H1 (cell line): ENCODE data around the gene C16orf46. TPM values are rescaled to one million over a fixed set of nuclear protein-coding genes. Genes with fewer than 3 reads are reported as not detected.

Experiments
- CTCF ChIA-PET: fragments of 300-600 bp; sonication (Branson Sonifier 250); formaldehyde crosslinking; loops from one replicate; lab custom pipeline; 2021; ENCODE audit not compliant: partially characterized antibody; lab: Charles Lee
- POLR2A ChIA-PET: fragments of 300-600 bp; sonication (Branson Sonifier 250); formaldehyde crosslinking; loops from one replicate; lab custom pipeline; 2021; ENCODE audit warnings: inconsistent platforms; ENCODE audit not compliant: partially characterized antibody; lab: Charles Lee
- DNase-seq, 2 experiments: peaks; one replicate each; pipeline versions ENCODE4 v3.0.0 to v3.0.0-alpha.2; 2010 to 2022; ENCODE audit warnings: low spot score in 2 of 2, low read depth in 1 of 2, mixed read lengths in 1 of 2
- FAIRE-seq: peaks from 2 replicates; lab custom pipeline; 2011; peaks lifted over from hg19 to GRCh38; lab: Jason Lieb, UNC
- H2AFZ ChIP-seq: 2 replicates; pipeline ENCODE4 v1.8.1; 2012; ENCODE audit warnings: low read length, inconsistent platforms
- H2AK5ac ChIP-seq: 2 replicates; pipeline ENCODE4 v1.6.1; 2013; ENCODE audit warnings: low read depth, low read length
- H2BK120ac ChIP-seq: replicated peaks from 2 replicates; pipeline ENCODE3; 2013; ENCODE audit warnings: low read depth, low read length, inconsistent platforms
- H2BK12ac ChIP-seq: 2 replicates; pipeline ENCODE4 v1.6.1; 2013; ENCODE audit warnings: low read depth, low read length
- H2BK15ac ChIP-seq: 2 replicates; pipeline ENCODE4 v1.6.1; 2013; ENCODE audit warnings: low read length
- H2BK20ac ChIP-seq: 2 replicates; pipeline ENCODE4 v1.6.1; 2013; ENCODE audit warnings: low read length
- H2BK5ac ChIP-seq: 2 replicates; pipeline ENCODE4 v1.6.1; 2013; ENCODE audit warnings: low read depth, low read length
- H3K14ac ChIP-seq: 2 replicates; pipeline ENCODE4 v1.6.1; 2013; ENCODE audit warnings: inconsistent platforms; ENCODE audit not compliant: insufficient read length
- H3K18ac ChIP-seq: 2 replicates; pipeline ENCODE4 v1.6.1; 2013; ENCODE audit warnings: low read length; ENCODE audit errors: extremely low read depth
- H3K23ac ChIP-seq: 2 replicates; pipeline ENCODE4 v1.6.1; 2013; ENCODE audit warnings: inconsistent platforms; ENCODE audit not compliant: insufficient read length
- H3K23me2 ChIP-seq: 2 replicates; pipeline ENCODE4 v1.6.1; 2013; ENCODE audit warnings: low read depth, low read length
- H3K27ac ChIP-seq: 2 replicates; pipeline ENCODE4 v1.6.1; 2011; ENCODE audit warnings: low read depth, low read length, inconsistent platforms
- H3K27me3 ChIP-seq, 4 experiments: replicated peaks in 1 of 4; 1 replicate in 1 of 4; 2 replicates in 3 of 4; pipeline versions ENCODE4 v1.6.1 to v1.8.1; 2011 to 2013; ENCODE audit warnings: low read length in 3 of 4, mild to moderate bottlenecking in 3 of 4, inconsistent platforms in 2 of 4, mixed read lengths in 2 of 4, moderate library complexity in 1 of 4; ENCODE audit not compliant: control insufficient read depth in 3 of 4, insufficient read depth in 3 of 4; ENCODE audit errors: extremely low read depth in 1 of 4
- H3K36me3 ChIP-seq, 4 experiments: 2 replicates each; pipeline versions ENCODE4 v1.6.1 to v1.8.1; 2011 to 2013; ENCODE audit warnings: mild to moderate bottlenecking in 4 of 4, low read length in 3 of 4, moderate library complexity in 2 of 4, control low read depth in 1 of 4, inconsistent platforms in 1 of 4; ENCODE audit not compliant: insufficient read depth in 4 of 4, control insufficient read depth in 2 of 4
- H3K4ac ChIP-seq: replicated peaks from 2 replicates; pipeline ENCODE3; 2013; ENCODE audit warnings: low read length, low read depth, mixed read lengths, inconsistent platforms; ENCODE audit not compliant: insufficient read length
- H3K4me1 ChIP-seq, 4 experiments: replicated peaks in 1 of 4; 1 replicate in 1 of 4; 2 replicates in 3 of 4; pipeline versions ENCODE4 v1.6.1 to v1.8.1; 2011 to 2013; ENCODE audit warnings: low read length in 3 of 4, inconsistent platforms in 2 of 4, mixed read lengths in 1 of 4; ENCODE audit not compliant: insufficient read depth in 4 of 4, control insufficient read depth in 3 of 4
- H3K4me2 ChIP-seq, 2 experiments: 2 replicates each; pipeline versions ENCODE4 v1.6.1 to v1.8.1; 2011 to 2013; ENCODE audit warnings: low read depth in 2 of 2, low read length in 2 of 2, control low read depth in 1 of 2, inconsistent platforms in 1 of 2, mild to moderate bottlenecking in 1 of 2; ENCODE audit not compliant: insufficient read depth in 1 of 2
- H3K4me3 ChIP-seq, 4 experiments: fragments of 200-600, 300-600 bp in 1 of 4; sonication (generic), shearing (Covaris generic), sonication (Bioruptor Twin) in 1 of 4; 2 replicates each; pipeline versions ENCODE4 v1.5.1 to v1.8.1; 2011 to 2016; ENCODE audit warnings: low read length in 4 of 4, low read depth in 3 of 4, control low read depth in 2 of 4, inconsistent platforms in 2 of 4, mild to moderate bottlenecking in 2 of 4, mixed read lengths in 1 of 4, moderate library complexity in 1 of 4; ENCODE audit not compliant: insufficient read depth in 2 of 4; ENCODE audit errors: extremely low read depth in 1 of 4
- H3K56ac ChIP-seq: replicated peaks from 2 replicates; pipeline ENCODE3; 2013; ENCODE audit warnings: low read depth, mild to moderate bottlenecking, mixed read lengths, low read length, inconsistent platforms; ENCODE audit not compliant: insufficient read length
- H3K79me1 ChIP-seq: 2 replicates; pipeline ENCODE4 v1.6.1; 2013; ENCODE audit warnings: low read depth, low read length, control low read depth
- H3K79me2 ChIP-seq, 2 experiments: 2 replicates each; pipeline versions ENCODE4 v1.6.1 to v1.8.1; 2012 to 2013; ENCODE audit warnings: low read length in 2 of 2, mild to moderate bottlenecking in 2 of 2, inconsistent platforms in 1 of 2; ENCODE audit not compliant: insufficient read depth in 2 of 2, control insufficient read depth in 1 of 2
- H3K9ac ChIP-seq, 4 experiments: replicated peaks in 1 of 4; 1 replicate in 1 of 4; 2 replicates in 3 of 4; pipeline versions ENCODE4 v1.6.1 to v1.8.1; 2011 to 2013; ENCODE audit warnings: low read depth in 3 of 4, low read length in 3 of 4, control low read depth in 2 of 4, mild to moderate bottlenecking in 2 of 4, moderate library complexity in 2 of 4, inconsistent platforms in 1 of 4; ENCODE audit errors: extremely low read depth in 1 of 4
- H3K9me3 ChIP-seq, 2 experiments: 2 replicates each; pipeline versions ENCODE4 v1.6.1 to v1.8.1; 2012 to 2013; ENCODE audit warnings: mild to moderate bottlenecking in 2 of 2, moderate library complexity in 2 of 2, control low read depth in 1 of 2, inconsistent platforms in 1 of 2, low read depth in 1 of 2, low read length in 1 of 2, mixed read lengths in 1 of 2; ENCODE audit not compliant: insufficient read depth in 2 of 2
- H4K20me1 ChIP-seq, 2 experiments: replicated peaks in 1 of 2; 2 replicates each; pipeline versions ENCODE3 to v1.8.1; 2011 to 2013; ENCODE audit warnings: inconsistent platforms in 2 of 2, low read length in 2 of 2, mild to moderate bottlenecking in 1 of 2; ENCODE audit not compliant: insufficient read depth in 2 of 2, control insufficient read depth in 1 of 2
- H4K5ac ChIP-seq: 2 replicates; pipeline ENCODE4 v1.6.1; 2013; ENCODE audit warnings: low read length, low read depth, mixed read lengths, inconsistent platforms; ENCODE audit not compliant: insufficient read length
- H4K8ac ChIP-seq: 2 replicates; pipeline ENCODE4 v1.8.0; 2013; ENCODE audit warnings: mild to moderate bottlenecking, moderate library complexity, low read length, inconsistent platforms; ENCODE audit not compliant: insufficient read depth; ENCODE audit errors: extremely low read depth
- H4K91ac ChIP-seq: replicated peaks from 2 replicates; pipeline ENCODE3; 2013; ENCODE audit warnings: low read length, mixed read lengths, inconsistent platforms; ENCODE audit not compliant: insufficient read length
- POLR2A ChIP-seq, 2 experiments: IDR thresholded peaks; 1 replicate in 1 of 2; 2 replicates in 1 of 2; pipeline ENCODE4 v1.6.1; 2011; ENCODE audit warnings: low read depth in 2 of 2, low read length in 2 of 2, mild to moderate bottlenecking in 2 of 2; ENCODE audit errors: control extremely low read depth in 1 of 2
- POLR2AphosphoS5 ChIP-seq: IDR thresholded peaks from 2 replicates; pipeline ENCODE4 v1.6.1; 2011; ENCODE audit warnings: low read depth, low read length
- SP1 ChIP-seq: IDR thresholded peaks from 2 replicates; pipeline ENCODE4 v1.6.1; 2011; ENCODE audit warnings: low read depth, low read length
- SP2 ChIP-seq: IDR thresholded peaks from 2 replicates; pipeline ENCODE4 v1.6.1; 2012; ENCODE audit warnings: mild to moderate bottlenecking, low read length, inconsistent platforms
- TEAD4 ChIP-seq: IDR thresholded peaks from 2 replicates; pipeline ENCODE4 v1.6.1; 2012; ENCODE audit warnings: low read depth, low read length, inconsistent platforms, mixed read lengths
- ZNF274 ChIP-seq: IDR thresholded peaks from 2 replicates; pipeline ENCODE4 v1.7.0; 2012; ENCODE audit warnings: low read length, borderline replicate concordance; ENCODE audit errors: extremely low read depth
- WGBS, 2 experiments: shearing (Covaris generic) in 1 of 2; methylation state at CpG; one replicate each; pipeline versions ENCODE4 v1.1.6 to v1.1.7; 2013 to 2015; ENCODE audit warnings: low lambda C conversion rate in 2 of 2, mixed read lengths in 2 of 2, inconsistent platforms in 1 of 2, low coverage in 1 of 2, missing lambda C conversion rate in 1 of 2; ENCODE audit not compliant: insufficient replicate concordance in 2 of 2, insufficient coverage in 1 of 2, insufficient read length in 1 of 2; ENCODE audit errors: extremely low coverage in 1 of 2, missing lambda C conversion rate in 1 of 2; 5-methylcytosine and 5-hydroxymethylcytosine counted together
- polyA plus RNA-seq, 7 experiments: library from polyadenylated mRNA; depleted of rRNA in 3 of 7; stranded (reverse) in 5 of 7; unstranded in 2 of 7; fragments of >200 nt in 5 of 7; fragments of 200-250 nt in 2 of 7; gene quantifications; 1 replicate in 5 of 7; 2 replicates in 1 of 7; 4 replicates in 1 of 7; pipeline versions ENCODE4 v1.2.1 to v1.2.3, GENCODE V29; 2011 to 2013; ENCODE audit warnings: missing spikeins in 2 of 7, mixed read lengths in 2 of 7
- total RNA-seq: library from RNA; stranded (reverse); fragmentation: NEBNext Ultra II Directional; extraction: Animal tissue kit (Norgen Biotek cat#: 25700); gene quantifications from 2 replicates; pipeline ENCODE4 v1.2.1, GENCODE V29; 2021

C16orf46 gene
- total and polyA plus RNA-seq, 2 of the 8 experiments (the other 6 are each of a cell fraction or from before 2014, with no cell fraction given), result 0.48 to 0.60 TPM

DNA sequence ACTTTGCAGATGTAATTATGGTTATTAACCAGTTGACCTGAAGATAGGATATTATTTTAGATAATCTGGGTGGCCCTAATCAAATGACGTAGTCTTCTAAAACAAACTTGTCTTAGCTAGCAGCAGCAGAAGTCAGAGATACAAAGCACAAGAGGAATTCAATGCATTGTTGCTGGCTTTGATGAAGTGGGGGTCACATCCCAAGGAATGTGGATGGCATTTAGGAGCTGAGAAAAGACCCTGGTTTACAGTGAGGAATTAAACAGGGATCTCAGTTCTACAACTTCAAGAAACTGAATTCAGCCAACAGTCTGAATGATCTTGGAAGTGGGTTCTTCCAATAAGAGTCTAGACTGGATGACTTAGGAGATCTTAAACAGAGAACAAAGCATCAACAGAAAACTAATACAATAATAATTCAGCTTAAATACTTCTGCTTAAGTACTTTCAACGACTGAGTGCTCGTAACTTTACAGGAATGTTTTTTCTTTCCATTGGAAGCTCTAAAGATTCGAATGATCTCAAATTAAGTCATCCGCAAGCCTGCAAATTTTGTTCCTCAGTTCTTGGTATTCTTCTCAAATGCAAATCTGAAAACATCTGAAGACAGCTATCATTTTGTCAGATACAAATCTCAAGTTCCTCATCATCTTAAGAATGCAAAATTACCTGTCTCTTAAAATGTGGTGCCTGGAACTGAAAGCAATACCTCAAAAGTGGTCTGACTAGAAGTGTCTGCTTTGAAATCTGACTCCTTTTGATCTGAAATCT, 3.3 kb downstream of the C16orf46 start:
- WGBS, 2 experiments, result 61% methylated on average over 5 of the region's 5 CpGs; no CpG with 5 or more reads in 1 of the 2 experiments
- no peak overlapping the region for H3K27ac ChIP-seq
- no peak for FAIRE-seq
- TF ChIP-seq POLR2A (IDR thresholded peaks at IDR 0.05; ENCODE audit: control extremely low read depth in 1 of 2, low read depth in 2 of 2, low read length in 2 of 2) (no peak), TEAD4 (peak; percentile 87), ZNF274 (no peak), SP2 (no peak), POLR2AphosphoS5 (no peak), SP1 (peak; percentile 61; the same call in 1 of the 2 replicates)

More for the DNA sequence above, 3.3 kb downstream of the C16orf46 start:
- H3K79me1 ChIP-seq, result no peaks in the 10 kb centered on the region
- no peak overlapping the region for H3K9ac ChIP-seq
- no peak overlapping the region for H2BK15ac ChIP-seq
- peaks cover 0 to 2% (median 0%) of the 10 kb centered on the region in 4 experiments; a peak in 3 of 7 replicates for H3K4me1 ChIP-seq
- peaks cover 6% of the 10 kb centered on the region; the same call in 1 of the 2 replicates for H3K23me2 ChIP-seq
- H3K4me2 ChIP-seq, result peak overlapping the region; percentile 15 to 25; a peak in 2 of 4 replicates
- ChIA-PET CTCF (interaction anchor here (0.6 to 1.0 kb wide), 5 partner anchors 12 to 1011 kb away, joined by 3 to 5 read pairs (median 3); partner anchors contain the start of gene ATMIN), POLR2A (interaction anchor here (1.0 to 1.4 kb wide), 4 partner anchors 10 to 37 kb away, joined by 3 to 5 read pairs (median 5); no protein-coding TSS in a partner anchor)
- H2AFZ ChIP-seq, result no peak overlapping the region
- no peak overlapping the region for H3K14ac ChIP-seq
- H4K91ac ChIP-seq, result no peak overlapping the region
- H3K56ac ChIP-seq, result no peak overlapping the region
- no peak overlapping the region for H4K8ac ChIP-seq
- no peak overlapping the region for H3K23ac ChIP-seq
- H3K18ac ChIP-seq, result no peak overlapping the region
- H4K20me1 ChIP-seq, result no peaks in the 10 kb centered on the region
- no peak overlapping the region for H2BK20ac ChIP-seq
- no peak overlapping the region for H2BK120ac ChIP-seq
- no peaks in the 10 kb centered on the region for H3K27me3 ChIP-seq
- no peak overlapping the region for H3K4me3 ChIP-seq
- no peaks in the 10 kb centered on the region for H3K79me2 ChIP-seq
- H4K5ac ChIP-seq, result no peak overlapping the region
- no peak overlapping the region for H2BK12ac ChIP-seq
- H3K36me3 ChIP-seq, result no peaks in the 10 kb centered on the region
- no peak overlapping the region for H2BK5ac ChIP-seq
- no peaks in the 10 kb centered on the region for H3K9me3 ChIP-seq
- H3K4ac ChIP-seq, result no peak overlapping the region
- H2AK5ac ChIP-seq, result no peak overlapping the region
- no peak for DNase-seq
